ENCODE data around the gene TFAP2C. TPM values are rescaled to one million over a fixed set of nuclear protein-coding genes. Genes with fewer than 3 reads are reported as not detected.

TFAP2C gene
- polyA plus RNA-seq, 1 experiment: 0.07 TPM

GRCh38 chr20:56606174-56606945 lies 22.7 kb upstream of the TFAP2C start:
- Histone ChIP-seq H3K9me3 (ENCODE audit: control insufficient read depth, insufficient read depth, low read length) (no peaks in the 10 kb centered on the region; the same call in 1 of the 2 replicates), H3K4me3 (ENCODE audit: low read depth, low read length) (no peak overlapping the region), H3K27me3 (ENCODE audit: control insufficient read depth, insufficient read depth, low read length) (no peaks in the 10 kb centered on the region), H3K27ac (ENCODE audit: low read depth, low read length) (no peak overlapping the region)
- TF ChIP-seq CTCF (IDR thresholded peaks at IDR 0.05; ENCODE audit: low read depth, low read length): no peak
- CTCF ChIA-PET: no interaction called here
- POLR2A ChIA-PET: no interaction called here
- DNase-seq (ENCODE audit: low read depth, low spot score): no peak

- Histone ChIP-seq H3K27ac (ENCODE audit: low read depth, low read length) (no peak overlapping the region), H3K9me3 (ENCODE audit: control insufficient read depth, insufficient read depth, low read length) (no peaks in the 10 kb centered on the region; the same call in 1 of the 2 replicates), H3K4me3 (ENCODE audit: low read depth, low read length) (no peak overlapping the region), H3K27me3 (ENCODE audit: control insufficient read depth, insufficient read depth, low read length) (no peaks in the 10 kb centered on the region)
- POLR2A ChIA-PET: no interaction called here
- CTCF ChIA-PET: no interaction called here
- TF ChIP-seq CTCF (IDR thresholded peaks at IDR 0.05; ENCODE audit: low read depth, low read length): no peak
- no peak for DNase-seq (ENCODE audit: low read depth, low spot score)
These were observed 21.9 kb upstream of the TFAP2C start for GRCh38 chr20:56607061-56607704.

GRCh38 chr20:56608376-56608775 lies 20.7 kb upstream of the TFAP2C start:
- no peaks in the 10 kb centered on the region; the same call in 1 of the 2 replicates for H3K9me3 ChIP-seq (ENCODE audit: control insufficient read depth, insufficient read depth, low read length)

GRCh38 chr20:56609321-56609720 lies 19.8 kb upstream of the TFAP2C start:
- no peaks in the 10 kb centered on the region; the same call in 1 of the 2 replicates for H3K9me3 ChIP-seq (ENCODE audit: control insufficient read depth, insufficient read depth, low read length)
- no peak overlapping the region for H3K4me3 ChIP-seq (ENCODE audit: low read depth, low read length)
- POLR2A ChIA-PET: no interaction called here
- no peaks in the 10 kb centered on the region for H3K27me3 ChIP-seq (ENCODE audit: control insufficient read depth, insufficient read depth, low read length)
- CTCF ChIA-PET: interaction anchor here (2.0 kb wide), 1 partner anchor 59 kb away, joined by 4 read pairs; no protein-coding TSS in a partner anchor
- H3K27ac ChIP-seq (ENCODE audit: low read depth, low read length): no peak overlapping the region
- no peak for DNase-seq (ENCODE audit: low read depth, low spot score)
- no peak for TF ChIP-seq CTCF (IDR thresholded peaks at IDR 0.05; ENCODE audit: low read depth, low read length)

More at GRCh38 chr20:56608376-56608775, 20.7 kb upstream of the TFAP2C start:
- POLR2A ChIA-PET: no interaction called here
- no peaks in the 10 kb centered on the region for H3K27me3 ChIP-seq (ENCODE audit: control insufficient read depth, insufficient read depth, low read length)
- TF ChIP-seq CTCF (IDR thresholded peaks at IDR 0.05; ENCODE audit: low read depth, low read length): no peak
- H3K27ac ChIP-seq (ENCODE audit: low read depth, low read length): no peak overlapping the region
- CTCF ChIA-PET: interaction anchor here (0.7 to 2.0 kb wide), 2 partner anchors 58 to 242 kb away, joined by 3 to 4 read pairs; no protein-coding TSS in a partner anchor
- no peak for DNase-seq (ENCODE audit: low read depth, low spot score)
- H3K4me3 ChIP-seq (ENCODE audit: low read depth, low read length): no peak overlapping the region

- Histone ChIP-seq H3K27me3 (ENCODE audit: control insufficient read depth, insufficient read depth, low read length) (no peaks in the 10 kb centered on the region), H3K4me3 (ENCODE audit: low read depth, low read length) (no peak overlapping the region), H3K9me3 (ENCODE audit: control insufficient read depth, insufficient read depth, low read length) (no peaks in the 10 kb centered on the region; the same call in 1 of the 2 replicates), H3K27ac (ENCODE audit: low read depth, low read length) (no peak overlapping the region)
- no peak for TF ChIP-seq CTCF (IDR thresholded peaks at IDR 0.05; ENCODE audit: low read depth, low read length)
- POLR2A ChIA-PET: no interaction called here
- no peak for DNase-seq (ENCODE audit: low read depth, low spot score)
- CTCF ChIA-PET: interaction anchor here (2.0 kb wide), 1 partner anchor 59 kb away, joined by 4 read pairs; no protein-coding TSS in a partner anchor
These were observed 19.0 kb upstream of the TFAP2C start for GRCh38 chr20:56610098-56610497.

Measured in AG04450 (cell line).